SK-N-SH (cell line): ENCODE data around the gene THAP3.

Experiments
- CTCF ChIP-seq: fragments of 200-600 bp; sonication (generic); IDR thresholded peaks from 2 replicates; pipeline ENCODE4 v1.6.1; 2017; ENCODE audit warnings: antibody characterized with exemption, mild to moderate bottlenecking, moderate library complexity
- FOSL2 ChIP-seq: IDR thresholded peaks from 2 replicates; pipeline ENCODE4 v1.4.0; 2012; ENCODE audit warnings: low read depth, mild to moderate bottlenecking, moderate library complexity, borderline replicate concordance
- FOXM1 ChIP-seq: IDR thresholded peaks from 2 replicates; pipeline ENCODE4 v1.4.0; 2012; ENCODE audit warnings: low read depth, mild to moderate bottlenecking

- TF ChIP-seq FOSL2 (no peak), FOXM1 (no peak), CTCF (no peak)
These were observed 999 bp downstream of the THAP3 start for GRCh38 chr1:6625584-6626149.
